ENCODE data around the gene PLEKHB2.
"Not testable (repeated sequence)": the region's sequence is repeated elsewhere in the genome, so short reads cannot be mapped to it uniquely, and the experiment has no call there.

The PLEKHB2 gene

DNA sequence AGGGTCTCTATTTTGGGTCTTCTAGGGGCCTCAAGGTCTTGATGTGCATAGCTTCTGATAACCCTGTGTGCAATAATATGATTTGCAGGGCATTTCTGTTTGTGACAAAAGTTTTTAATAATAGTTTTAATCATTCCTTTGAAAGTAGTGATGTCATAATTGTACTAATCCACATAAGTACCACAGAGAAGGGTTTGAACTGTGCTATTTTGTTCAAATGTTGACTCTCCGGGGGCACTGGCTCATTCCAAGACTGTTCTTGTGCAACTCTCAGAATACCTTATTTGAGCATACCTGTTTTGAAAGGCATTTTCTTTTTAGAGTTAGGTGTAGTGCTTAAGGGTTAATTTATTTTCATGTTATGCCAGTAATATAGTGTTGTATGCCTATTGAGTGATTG is 41.6 kb downstream of the PLEKHB2 start:
- DNase-seq, result no peak

DNA sequence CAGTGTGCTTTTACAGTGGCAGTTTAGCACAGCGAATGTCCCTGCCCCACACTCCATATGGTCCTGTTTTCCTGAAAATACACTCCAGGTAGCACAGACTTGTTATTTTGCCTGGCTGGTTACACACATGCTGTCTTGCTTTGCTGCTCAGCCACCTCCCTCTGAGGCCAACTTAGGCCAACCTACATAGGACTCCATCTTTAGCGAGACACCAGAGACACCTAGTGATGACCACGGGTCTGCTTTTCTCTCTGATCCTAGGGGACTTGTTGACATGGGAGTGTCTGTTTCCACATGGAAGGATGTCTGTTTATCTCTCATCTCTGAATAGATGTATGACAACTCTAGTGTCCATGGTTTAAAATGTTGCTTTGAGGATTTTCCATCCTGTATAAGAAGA is 43.3 kb downstream of the PLEKHB2 start:
- no peak for DNase-seq

DNA sequence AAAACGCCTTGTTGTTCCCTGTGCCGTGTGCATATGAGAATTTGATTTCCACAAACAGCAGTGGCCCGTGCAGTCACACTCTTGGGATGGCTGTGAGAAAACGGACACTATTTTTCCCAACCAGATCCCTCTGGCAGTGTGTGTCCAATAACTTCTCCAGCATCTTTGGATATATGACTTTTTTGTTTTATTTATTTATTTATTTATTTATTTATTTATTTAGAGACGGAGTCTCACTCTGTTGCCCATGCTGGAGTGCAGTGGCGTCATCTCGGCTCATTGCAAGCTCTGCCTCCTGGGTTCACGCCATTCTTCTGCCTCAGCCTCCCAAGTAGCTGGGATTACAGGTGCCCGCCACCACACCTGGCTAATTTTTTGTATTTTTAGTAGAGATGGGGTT is 45.0 kb downstream of the PLEKHB2 start:
- not testable (repeated sequence) for DNase-seq

DNA sequence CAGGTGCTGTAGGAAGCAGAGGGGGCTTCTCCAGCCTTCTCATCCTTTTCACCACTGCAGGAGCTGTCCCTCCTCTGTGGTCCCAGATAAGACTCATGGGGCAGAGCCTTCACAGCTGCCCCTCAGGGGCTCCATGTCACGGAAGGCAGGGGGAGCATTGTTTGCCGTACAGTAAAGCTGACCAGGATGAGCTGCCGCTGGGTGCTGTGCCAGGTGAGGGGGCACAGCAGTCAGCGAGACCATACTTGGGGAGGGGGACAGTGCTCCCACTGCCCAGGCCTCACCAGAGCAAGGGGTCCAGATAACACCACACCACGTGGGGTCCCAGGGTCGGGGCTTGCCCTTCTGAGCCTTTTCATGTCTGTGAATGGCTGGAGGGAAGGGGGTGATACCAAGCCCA is 46.3 kb downstream of the PLEKHB2 start:
- no peak for DNase-seq

DNA sequence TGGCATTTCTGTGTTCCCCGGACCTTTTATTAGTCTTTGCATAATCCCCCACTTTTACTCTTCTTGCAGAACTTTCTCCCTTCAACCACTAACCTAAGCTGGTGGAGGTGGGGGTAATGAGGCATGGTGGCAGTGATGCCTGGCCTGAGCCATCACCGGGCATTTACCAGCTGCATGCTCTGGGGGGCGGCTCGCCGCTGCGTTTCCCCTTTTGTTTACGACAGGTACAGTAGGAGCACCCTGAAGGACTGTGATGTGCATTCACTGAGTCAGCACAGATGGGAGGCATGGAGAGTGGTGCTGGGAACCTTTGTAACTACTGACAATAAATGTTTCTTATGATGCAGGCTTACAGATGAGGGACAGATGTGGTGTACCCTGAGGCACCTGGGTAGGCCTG is 46.9 kb downstream of the PLEKHB2 start:
- no peak for DNase-seq

DNA sequence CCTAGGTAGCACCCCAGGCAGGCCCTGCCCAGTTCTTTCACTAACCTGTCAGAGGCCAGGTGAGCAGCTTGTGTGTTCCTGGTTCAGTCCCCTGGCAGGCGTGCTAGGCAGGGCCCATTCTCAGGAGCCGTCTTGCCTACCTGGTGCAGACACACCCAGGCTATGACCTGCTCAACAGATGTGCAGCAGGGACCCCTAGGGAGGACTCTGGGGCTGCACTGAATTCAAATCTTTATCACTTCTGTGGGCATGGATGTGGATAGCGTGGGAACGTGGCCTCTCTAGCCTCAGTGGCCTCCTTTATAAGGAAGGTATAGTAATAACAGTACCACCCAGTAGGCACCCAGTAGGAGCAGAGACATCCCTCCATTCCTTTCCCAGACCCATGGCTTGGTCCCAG is 48.4 kb downstream of the PLEKHB2 start:
- no peak for DNase-seq

DNA sequence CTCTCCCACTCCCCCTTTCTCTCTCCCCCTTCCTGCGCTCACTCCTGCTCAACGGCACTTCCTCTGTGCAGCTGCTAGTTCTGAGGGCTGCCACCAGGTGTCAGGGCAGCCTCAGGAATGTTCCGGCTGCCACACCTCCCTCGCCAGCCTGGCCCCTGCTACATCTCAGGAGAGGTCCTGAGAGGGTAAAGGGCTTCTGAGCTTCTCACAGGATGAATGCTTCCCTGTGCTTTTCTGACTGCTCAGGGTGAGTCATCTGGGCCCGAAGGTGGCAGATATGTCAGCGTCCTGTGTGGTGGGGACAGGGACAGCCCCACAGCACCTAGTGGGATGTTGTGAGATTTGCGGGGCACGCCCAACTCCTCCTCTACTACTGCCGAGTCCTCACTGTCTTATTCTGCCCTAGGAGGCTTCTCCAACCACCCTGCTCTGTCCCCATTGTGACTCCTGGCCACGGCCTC is 49.0 kb downstream of the PLEKHB2 start:
- peak; percentile 72 to 80 for DNase-seq

DNA sequence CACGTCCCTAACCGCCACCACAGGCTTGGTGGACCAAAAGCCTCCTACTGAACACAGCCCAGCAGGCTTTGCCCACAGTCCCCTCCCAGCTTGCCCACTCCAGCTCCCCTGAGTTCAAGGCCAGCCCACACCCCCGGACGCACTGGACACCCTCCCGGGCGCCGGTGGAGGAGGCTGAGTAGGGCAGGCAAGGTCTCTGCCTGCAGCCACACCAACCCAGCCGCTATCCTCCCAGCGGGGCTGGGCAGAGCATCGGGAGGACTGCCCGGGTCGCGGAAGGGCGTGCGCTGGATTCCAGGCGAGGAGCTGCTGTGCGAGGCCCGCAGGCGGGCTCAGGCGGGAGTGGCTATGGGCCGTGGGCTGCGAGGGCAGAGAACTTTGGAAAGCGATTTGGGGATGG is 49.5 kb downstream of the PLEKHB2 start:
- DNase-seq, result no peak

DNA sequence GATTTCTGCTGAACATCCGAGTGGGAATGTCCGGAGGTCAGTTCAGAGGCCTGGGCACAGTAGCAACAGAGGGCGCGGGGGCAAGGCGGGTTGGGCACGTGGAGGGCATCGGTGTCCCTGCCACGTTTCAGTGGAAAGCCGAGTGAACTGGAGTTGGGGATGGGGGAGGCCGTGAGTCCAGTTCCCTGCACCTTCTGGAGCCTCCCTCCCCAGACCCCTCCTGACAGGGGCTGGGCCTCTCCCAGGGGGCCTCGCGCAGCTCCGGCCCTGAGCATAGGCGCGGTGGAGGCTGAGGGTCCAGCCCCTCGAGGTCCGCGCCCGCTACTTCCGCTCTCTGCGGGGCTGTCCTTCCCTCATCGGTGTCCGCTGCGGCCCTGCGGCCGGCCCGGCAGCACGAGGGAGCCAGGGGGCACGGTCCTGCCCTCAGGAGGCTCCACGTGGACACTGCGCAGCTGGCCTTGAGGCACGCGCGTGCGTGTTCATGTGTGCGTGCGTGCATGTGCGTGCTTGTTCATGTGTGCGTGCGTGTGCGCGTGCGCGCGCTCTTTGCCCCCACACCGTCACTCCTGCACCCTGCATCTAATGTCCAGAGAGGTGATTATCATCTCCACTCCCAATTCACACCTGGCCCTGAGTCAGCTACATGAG is 50.2 kb downstream of the PLEKHB2 start:
- no peak for DNase-seq

DNA sequence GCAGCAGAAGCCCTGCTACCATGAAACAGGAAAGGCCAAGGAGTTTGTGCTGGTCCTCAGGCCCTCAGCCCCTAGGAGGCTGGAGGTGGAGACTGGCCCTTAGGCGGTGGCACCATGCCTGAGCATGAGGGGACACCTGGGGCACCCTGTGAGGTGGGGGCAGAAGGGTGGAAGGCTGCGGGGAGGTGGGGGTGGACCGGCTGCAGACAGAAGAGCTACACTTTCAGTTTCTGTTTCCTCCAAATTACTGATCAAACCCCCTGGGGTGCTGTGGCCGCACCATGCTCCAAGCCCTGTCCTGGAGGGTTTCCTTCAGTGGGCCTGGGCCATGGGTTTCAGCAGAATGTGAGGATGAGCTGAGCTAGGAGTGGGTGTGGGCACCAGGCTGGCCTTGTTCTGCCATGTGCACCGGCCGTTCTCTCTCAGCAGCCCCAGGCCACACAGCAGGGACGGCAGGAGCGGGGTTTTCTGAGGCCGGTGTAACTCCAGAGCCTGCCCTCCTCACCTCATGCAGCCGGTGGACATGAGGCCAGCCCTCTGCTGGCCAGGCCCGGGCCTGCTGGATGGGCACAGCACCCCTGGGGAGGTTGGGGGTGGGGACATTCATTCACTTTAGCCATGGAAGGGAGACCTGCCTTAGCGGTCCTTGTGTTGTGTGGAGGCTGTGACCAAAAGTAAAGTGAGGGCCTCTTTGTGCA is 51.5 kb downstream of the PLEKHB2 start:
- no peak for DNase-seq

DNA sequence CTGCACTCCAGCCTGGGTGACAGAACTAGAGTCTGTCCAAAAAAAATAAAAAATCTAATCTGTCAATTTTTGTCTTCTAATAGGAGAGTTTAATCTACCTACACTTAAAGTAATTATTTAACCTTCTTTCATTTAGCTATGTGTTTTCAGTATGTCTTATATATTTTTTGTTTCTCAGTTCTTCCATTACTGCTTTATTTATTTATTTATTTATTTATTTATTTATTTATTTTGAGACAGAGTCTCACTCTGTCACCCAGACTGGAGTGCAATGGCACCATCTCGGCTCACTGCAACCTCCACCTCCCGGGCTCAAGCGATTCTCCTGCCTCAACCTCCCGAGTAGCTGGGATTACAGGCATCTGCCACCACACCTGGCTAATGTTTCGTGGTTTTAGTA is 60.4 kb downstream of the PLEKHB2 start:
- not testable (repeated sequence) for DNase-seq

DNA sequence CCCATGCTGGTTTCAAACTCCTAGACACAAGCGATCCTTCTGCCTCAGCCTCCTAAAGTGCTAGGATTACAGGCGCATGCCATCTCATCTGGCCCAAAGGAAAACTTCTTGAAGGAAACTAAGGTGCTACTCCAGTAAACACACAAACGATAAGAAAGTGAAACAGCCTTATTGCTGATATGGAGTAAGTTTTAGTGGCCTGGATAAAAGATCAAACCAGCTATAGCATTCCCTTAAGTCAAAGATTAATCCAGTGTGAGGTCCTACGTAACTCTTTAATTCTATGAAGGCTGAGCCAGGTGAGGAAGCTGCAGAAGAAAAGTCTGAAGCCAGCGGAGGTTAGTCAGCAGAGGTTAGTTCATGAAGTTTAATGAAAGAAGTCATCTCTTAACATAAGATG is 63.4 kb downstream of the PLEKHB2 start:
- DNase-seq, result no peak

DNA sequence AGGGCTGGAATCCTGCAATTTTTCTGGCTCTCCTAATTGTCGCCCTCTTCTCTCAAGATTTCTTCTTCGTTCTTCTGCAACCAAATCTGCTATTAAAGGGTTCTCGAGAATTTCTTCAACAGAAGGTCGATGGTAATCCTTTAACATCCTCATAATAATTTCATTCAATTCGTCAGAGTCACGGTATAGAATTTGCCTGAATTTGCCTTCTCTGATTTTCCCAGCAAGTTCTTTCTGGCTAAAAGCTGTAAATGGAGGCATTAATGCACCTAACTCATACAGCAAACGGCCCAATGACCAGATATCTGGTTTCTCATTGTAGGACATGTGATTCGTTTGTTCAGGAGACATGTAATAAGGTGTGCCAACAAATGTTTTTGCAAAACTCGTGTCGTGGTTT is 72.9 kb downstream of the PLEKHB2 start:
- not testable (repeated sequence) for DNase-seq

DNA sequence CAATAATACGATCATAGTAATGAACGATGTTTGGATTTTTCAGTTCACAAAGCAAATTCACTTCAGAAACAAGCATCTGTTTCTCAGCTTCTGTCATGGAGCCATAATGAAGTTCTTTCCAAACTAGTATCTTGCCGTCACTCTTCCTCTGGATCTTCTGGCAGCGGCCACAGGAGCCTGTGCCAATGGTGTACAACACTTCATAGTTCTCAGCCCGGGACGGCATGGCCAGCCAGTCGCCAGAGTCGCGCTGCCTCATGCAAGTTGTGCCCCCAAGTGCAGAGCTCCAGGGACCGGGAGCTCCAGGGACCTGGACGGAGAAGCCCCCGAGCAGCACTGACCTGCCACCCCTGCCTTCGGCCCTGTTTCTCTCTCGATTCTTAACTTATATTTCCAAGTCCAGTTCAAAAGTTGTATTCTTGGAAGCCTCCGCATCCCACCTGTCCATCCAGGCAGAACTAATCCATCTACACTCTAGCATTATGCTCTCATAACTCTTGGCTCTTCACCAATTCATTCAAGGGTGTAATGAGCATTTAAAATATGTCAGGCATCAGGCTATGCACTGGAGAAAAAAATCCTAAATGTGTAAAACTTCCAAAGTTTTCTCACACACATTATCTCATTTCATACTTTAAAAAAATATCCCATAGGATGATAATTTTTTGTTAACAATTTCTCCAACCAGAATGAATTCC is 73.7 kb downstream of the PLEKHB2 start:
- not testable (repeated sequence) for DNase-seq

DNA sequence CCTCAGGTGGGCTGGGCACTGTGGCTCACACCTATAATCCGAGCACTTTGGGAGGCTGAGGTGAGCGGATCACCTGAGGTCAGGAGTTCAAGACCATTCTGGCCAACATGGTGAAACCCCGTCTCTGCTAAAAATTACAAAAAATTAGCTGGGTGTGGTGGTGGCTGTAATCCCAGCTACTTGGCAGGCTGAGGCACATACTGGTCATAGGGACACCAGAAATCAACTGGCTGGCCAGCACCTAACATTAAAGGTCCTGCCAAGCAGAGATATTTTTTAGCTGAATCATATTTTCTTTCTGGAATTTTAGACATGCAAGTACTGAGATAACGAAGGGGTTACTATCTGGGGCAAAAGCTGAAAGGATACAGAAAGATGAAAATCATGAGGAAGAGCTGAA is 76.3 kb downstream of the PLEKHB2 start:
- not testable (repeated sequence) for DNase-seq

DNA sequence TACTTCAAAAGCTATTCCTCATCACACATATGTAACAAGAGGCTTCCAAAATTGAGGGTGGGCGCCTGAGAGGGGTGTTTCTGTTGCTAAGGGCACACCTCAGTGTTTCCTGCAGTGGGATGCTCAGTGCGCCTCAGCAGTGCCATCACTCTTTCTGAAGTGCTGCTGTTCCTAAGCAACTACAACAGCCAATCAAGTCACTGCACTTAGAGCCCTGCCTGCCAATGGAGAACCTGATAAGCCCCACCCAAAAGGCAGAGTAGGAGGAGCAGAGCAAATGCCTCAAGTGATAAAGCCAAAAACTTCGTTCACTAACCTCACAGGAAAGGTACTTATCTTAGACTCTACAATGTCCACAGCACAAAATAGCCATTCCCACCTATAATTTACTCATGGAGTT is 88.3 kb downstream of the PLEKHB2 start:
- DNase-seq, result not testable (repeated sequence)

DNA sequence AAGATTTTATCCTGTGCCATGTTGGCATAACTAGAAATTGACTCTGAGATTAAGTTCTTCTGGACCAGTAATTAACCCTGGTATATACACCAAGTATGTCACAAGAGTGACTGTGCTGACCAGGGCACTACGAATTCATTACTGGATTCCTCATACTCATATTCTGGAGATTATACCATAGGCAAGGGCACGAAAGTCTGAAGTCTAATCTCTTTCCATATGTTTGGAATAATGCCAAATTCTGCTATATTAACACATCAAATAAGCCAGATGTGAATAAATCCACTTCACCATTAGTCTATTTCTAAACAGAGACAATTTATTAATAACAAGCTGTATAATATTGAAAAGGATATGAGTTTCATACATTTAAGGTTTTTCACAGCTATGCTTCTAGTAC is 91.0 kb downstream of the PLEKHB2 start:
- DNase-seq, result not testable (repeated sequence)
